Body of pancreas (tissue), 4 donors: ENCODE measurements around the gene SPRR3.

Source experiments
- CTCF ChIP-seq, 7 experiments: fragments of 450-650 bp in 4 of 7; fragments of 200-600 bp in 3 of 7; sonication (generic) in 3 of 7; IDR thresholded peaks; one replicate each; pipeline ENCODE4 v1.5.1; 2016 to 2019; ENCODE audit warnings: antibody characterized with exemption in 7 of 7
- POLR2A ChIP-seq, 3 donors: fragments of 450-650 bp; IDR thresholded peaks; one replicate each; pipeline ENCODE4 v1.6.1; 2016; ENCODE audit warnings: antibody characterized with exemption in 3 of 3, mild to moderate bottlenecking in 2 of 3

GRCh38 chr1:152982076-152982475 lies 19.5 kb upstream of the SPRR3 start:
- TF ChIP-seq CTCF (IDR thresholded peaks at IDR 0.05) (no peak), POLR2A (IDR thresholded peaks at IDR 0.05) (no peak)
